GM12892 (cell line): Measurements from ENCODE around the gene PGBD5.

ENCODE experiments used
- POLR2A ChIP-seq: IDR thresholded peaks from 2 replicates; pipeline ENCODE4 v1.6.1; 2011; ENCODE audit warnings: low read depth, low read length, control low read depth
- POLR2AphosphoS5 ChIP-seq: IDR thresholded peaks from 2 replicates; pipeline ENCODE4 v1.6.1; 2011; ENCODE audit warnings: low read depth, low read length, control low read depth
- TAF1 ChIP-seq: IDR thresholded peaks from 2 replicates; pipeline ENCODE4 v1.6.1; 2011; ENCODE audit warnings: low read depth, mild to moderate bottlenecking, control low read depth, low read length, borderline replicate concordance

GRCh38 chr1:230299191-230300006, 126.7 kb downstream of the PGBD5 start:
- TF ChIP-seq POLR2A (no peak), POLR2AphosphoS5 (no peak), TAF1 (no peak)
